ENCODE results near the gene LRFN3. TPM values are rescaled to one million over a fixed set of nuclear protein-coding genes. Genes with fewer than 3 reads are reported as not detected.

The LRFN3 gene
- total and polyA plus RNA-seq, 4 donors: 0.89 to 8.4 (median 2.1) TPM

GRCh38 chr19:35990156-35990555 is 54.0 kb downstream of the LRFN3 start:
- Histone ChIP-seq H3K9ac (ENCODE audit: low read depth in 1 of 2, low read length in 2 of 2) (no peak overlapping the region), H3K27me3 (ENCODE audit: control insufficient read depth in 4 of 4, insufficient read depth in 4 of 4, low read length in 3 of 4) (peaks cover 0 to under 1% (median 0%) of the 10 kb centered on the region in 4 donors), H3K9me3 (ENCODE audit: control insufficient read depth in 4 of 4, low read length in 3 of 4) (no peaks in the 10 kb centered on the region), H3K4me1 (ENCODE audit: control insufficient read depth in 4 of 4, insufficient read depth in 4 of 4, low read length in 3 of 4) (peaks cover 0 to 6% (median 4%) of the 10 kb centered on the region in 4 donors), H3K36me3 (ENCODE audit: control insufficient read depth in 4 of 4, insufficient read depth in 3 of 4, low read depth in 1 of 4, low read length in 3 of 4) (no peaks in the 10 kb centered on the region), H3K4me3 (ENCODE audit: low read depth in 1 of 3, low read length in 3 of 3) (no peak overlapping the region), H3K27ac (ENCODE audit: low read depth in 1 of 2, low read length in 2 of 2) (no peak overlapping the region)
- no peak for DNase-seq (ENCODE audit: low spot score)
- TF ChIP-seq FOXA2 (IDR thresholded peaks at IDR 0.05) (no peak), YY1 (IDR thresholded peaks at IDR 0.05) (no peak), SP1 (IDR thresholded peaks at IDR 0.05) (no peak), NR2F2 (IDR thresholded peaks at IDR 0.05) (no peak), FOXA1 (IDR thresholded peaks at IDR 0.05) (no peak), RXRA (IDR thresholded peaks at IDR 0.05) (no peak), EGR1 (IDR thresholded peaks at IDR 0.05; ENCODE audit: low read depth in 2 of 2) (no peak), MAX (IDR thresholded peaks at IDR 0.05) (no peak), HNF4G (IDR thresholded peaks at IDR 0.05) (no peak), JUND (IDR thresholded peaks at IDR 0.05) (no peak), CTCF (IDR thresholded peaks at IDR 0.05; ENCODE audit: low read depth, low read length, missing input control) (no peak)
- WGBS: 91% methylated on average over 4 of the region's 4 CpGs

GRCh38 chr19:35990771-35991730 is 54.9 kb downstream of the LRFN3 start:
- 87% methylated on average over 10 of the region's 10 CpGs for WGBS
- H3K27ac ChIP-seq (ENCODE audit: low read depth in 1 of 2, low read length in 2 of 2): no peak overlapping the region
- no peaks in the 10 kb centered on the region for H3K36me3 ChIP-seq (ENCODE audit: control insufficient read depth in 4 of 4, insufficient read depth in 3 of 4, low read depth in 1 of 4, low read length in 3 of 4)
- no peaks in the 10 kb centered on the region for H3K9me3 ChIP-seq (ENCODE audit: control insufficient read depth in 4 of 4, low read length in 3 of 4)
- DNase-seq (ENCODE audit: low spot score): no peak
- TF ChIP-seq HNF4G (IDR thresholded peaks at IDR 0.05): no peak
- no peak for TF ChIP-seq NR2F2 (IDR thresholded peaks at IDR 0.05)
- TF ChIP-seq TAF1 (conservative IDR thresholded peaks at IDR 0.05): no peak
- TF ChIP-seq MAX (IDR thresholded peaks at IDR 0.05): no peak
- TF ChIP-seq RXRA (IDR thresholded peaks at IDR 0.05): no peak
- TF ChIP-seq SP1 (IDR thresholded peaks at IDR 0.05): no peak
- TF ChIP-seq ZBTB33 (IDR thresholded peaks at IDR 0.05): no peak
- no peak for TF ChIP-seq FOXA2 (IDR thresholded peaks at IDR 0.05)
- TF ChIP-seq HNF4A (conservative IDR thresholded peaks at IDR 0.05): no peak
- TF ChIP-seq ATF3 (IDR thresholded peaks at IDR 0.05): no peak
- TF ChIP-seq FOXA1 (IDR thresholded peaks at IDR 0.05): no peak
- no peaks in the 10 kb centered on the region for H3K27me3 ChIP-seq (ENCODE audit: control insufficient read depth in 4 of 4, insufficient read depth in 4 of 4, low read length in 3 of 4)
- peaks cover 2 to 10% (median 8%) of the 10 kb centered on the region in 4 donors for H3K4me1 ChIP-seq (ENCODE audit: control insufficient read depth in 4 of 4, insufficient read depth in 4 of 4, low read length in 3 of 4)
- no peak overlapping the region for H3K4me3 ChIP-seq (ENCODE audit: low read depth in 1 of 3, low read length in 3 of 3)
- no peak overlapping the region for H3K9ac ChIP-seq (ENCODE audit: low read depth in 1 of 2, low read length in 2 of 2)

All from liver (tissue), 9 donors.